Activated T-helper 1 cell treated with anti-CD3 and anti-CD28 coated beads, Interleukin-2, amount 50 U/mL, for 16 hours (primary cell): ENCODE results near the gene ZNF681.
"Not testable (repeated sequence)": the region's sequence is repeated elsewhere in the genome, so short reads cannot be mapped to it uniquely, and the experiment has no call there.

ENCODE experiments used
- DNase-seq, 2 donors: peaks; one replicate each; pipeline ENCODE4 v3.0.0-alpha.2; 2020; ENCODE audit warnings: low read depth in 1 of 2, low spot score in 1 of 2

Gene ZNF681

GRCh38 chr19:23698711-23699520, 59.8 kb downstream of the ZNF681 start:
- no peak for DNase-seq

- not testable (repeated sequence) for DNase-seq
These were observed 65.8 kb downstream of the ZNF681 start for GRCh38 chr19:23692937-23693336.
